ENCODE results near the gene MYO15B. TPM values are rescaled to one million over a fixed set of nuclear protein-coding genes. Genes with fewer than 3 reads are reported as not detected.
A peak's percentile ranks its signal among the peaks of the same experiment; 100 is the strongest.

MYO15B gene
- total and polyA plus RNA-seq, 2 experiments from 2014 or later, result 1.3 to 7.2 TPM

DNA sequence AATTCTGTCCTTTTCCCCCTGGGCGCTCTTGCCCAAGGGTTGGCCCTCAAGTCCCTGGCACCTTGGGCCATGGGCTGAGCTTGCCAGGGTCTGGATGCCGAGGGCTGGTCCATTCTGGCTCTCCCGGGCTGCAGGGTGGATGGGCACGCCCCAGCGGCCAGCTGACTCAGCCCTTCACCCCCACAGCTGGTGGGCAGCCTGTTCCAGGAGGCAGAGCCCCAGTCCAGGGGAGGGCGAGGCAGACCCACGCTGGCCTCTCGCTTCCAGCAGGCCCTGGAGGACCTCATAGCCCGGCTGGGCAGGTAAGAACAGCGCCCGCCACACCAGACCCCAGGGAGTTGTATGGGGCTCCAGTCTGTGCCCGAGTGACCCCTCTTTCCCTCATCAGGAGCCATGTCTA is 15.0 kb downstream of the MYO15B start:
- H4K20me1 ChIP-seq (ENCODE audit: insufficient read depth), result no peaks in the 10 kb centered on the region
- TF ChIP-seq EZH2phosphoT487 (IDR thresholded peaks at IDR 0.05; ENCODE audit: insufficient read depth, low read depth) (no peak), EZH2 (IDR thresholded peaks at IDR 0.05; ENCODE audit: insufficient read depth, poor library complexity, severe bottlenecking) (no peak)
- no peak for DNase-seq

GRCh38 chr17:75603123-75603522 is 15.5 kb downstream of the MYO15B start:
- no peak overlapping the region for H3K4me3 ChIP-seq
- no peaks in the 10 kb centered on the region for H3K27me3 ChIP-seq (replicated peaks; ENCODE audit: insufficient read depth)
- no peaks in the 10 kb centered on the region for H4K20me1 ChIP-seq (ENCODE audit: insufficient read depth)
- H3K4me2 ChIP-seq (ENCODE audit: unreplicated experiment), result no peak overlapping the region
- no peak overlapping the region for H3K9ac ChIP-seq
- H3K4me1 ChIP-seq (ENCODE audit: insufficient read depth), result 0 out of 2 replicates have a peak, but pooled peaks cover 5% of the 10 kb centered on the region
- TF ChIP-seq EZH2 (IDR thresholded peaks at IDR 0.05; ENCODE audit: insufficient read depth, poor library complexity, severe bottlenecking) (no peak), EZH2phosphoT487 (IDR thresholded peaks at IDR 0.05; ENCODE audit: insufficient read depth, low read depth) (no peak)
- H3K79me2 ChIP-seq (ENCODE audit: insufficient read depth), result no peaks in the 10 kb centered on the region
- H3K27ac ChIP-seq, result no peak overlapping the region
- no peaks in the 10 kb centered on the region for H3K9me2 ChIP-seq (ENCODE audit: insufficient read depth)
- 71 to 79% methylated on average over 7 to 9 of the region's 9 CpGs for WGBS, 2 experiments (ENCODE audit: low coverage in 1 of 2, low lambda C conversion rate in 2 of 2, missing lambda C conversion rate in 2 of 2)
- no peaks in the 10 kb centered on the region for H3K9me3 ChIP-seq (ENCODE audit: low read depth)
- H3K36me3 ChIP-seq (ENCODE audit: low read depth), result no peaks in the 10 kb centered on the region
- in situ Hi-C loops (cut with MboI), result no loop called here
- no peak for DNase-seq
- no peaks in the 10 kb centered on the region for H3F3A ChIP-seq (ENCODE audit: insufficient read depth)
- no peak overlapping the region for H2AFZ ChIP-seq

More for the DNA sequence above, 15.0 kb downstream of the MYO15B start:
- H3K4me1 ChIP-seq (ENCODE audit: insufficient read depth), result 0 out of 2 replicates have a peak, but pooled peaks cover 5% of the 10 kb centered on the region
- 90 to 95% methylated on average over 11 to 12 of the region's 12 CpGs for WGBS, 2 experiments (ENCODE audit: low coverage in 1 of 2, low lambda C conversion rate in 2 of 2, missing lambda C conversion rate in 2 of 2)
- no peak overlapping the region for H3K4me3 ChIP-seq
- no peak overlapping the region for H2AFZ ChIP-seq
- H3K4me2 ChIP-seq (ENCODE audit: unreplicated experiment), result no peak overlapping the region
- H3K79me2 ChIP-seq (ENCODE audit: insufficient read depth), result no peaks in the 10 kb centered on the region
- H3K27ac ChIP-seq, result no peak overlapping the region
- no peak overlapping the region for H3K9ac ChIP-seq
- H3K36me3 ChIP-seq (ENCODE audit: low read depth), result no peaks in the 10 kb centered on the region
- in situ Hi-C loops (cut with MboI), result no loop called here
- no peaks in the 10 kb centered on the region for H3K9me2 ChIP-seq (ENCODE audit: insufficient read depth)
- H3F3A ChIP-seq (ENCODE audit: insufficient read depth), result no peaks in the 10 kb centered on the region
- no peaks in the 10 kb centered on the region for H3K9me3 ChIP-seq (ENCODE audit: low read depth)
- no peaks in the 10 kb centered on the region for H3K27me3 ChIP-seq (replicated peaks; ENCODE audit: insufficient read depth)

DNA sequence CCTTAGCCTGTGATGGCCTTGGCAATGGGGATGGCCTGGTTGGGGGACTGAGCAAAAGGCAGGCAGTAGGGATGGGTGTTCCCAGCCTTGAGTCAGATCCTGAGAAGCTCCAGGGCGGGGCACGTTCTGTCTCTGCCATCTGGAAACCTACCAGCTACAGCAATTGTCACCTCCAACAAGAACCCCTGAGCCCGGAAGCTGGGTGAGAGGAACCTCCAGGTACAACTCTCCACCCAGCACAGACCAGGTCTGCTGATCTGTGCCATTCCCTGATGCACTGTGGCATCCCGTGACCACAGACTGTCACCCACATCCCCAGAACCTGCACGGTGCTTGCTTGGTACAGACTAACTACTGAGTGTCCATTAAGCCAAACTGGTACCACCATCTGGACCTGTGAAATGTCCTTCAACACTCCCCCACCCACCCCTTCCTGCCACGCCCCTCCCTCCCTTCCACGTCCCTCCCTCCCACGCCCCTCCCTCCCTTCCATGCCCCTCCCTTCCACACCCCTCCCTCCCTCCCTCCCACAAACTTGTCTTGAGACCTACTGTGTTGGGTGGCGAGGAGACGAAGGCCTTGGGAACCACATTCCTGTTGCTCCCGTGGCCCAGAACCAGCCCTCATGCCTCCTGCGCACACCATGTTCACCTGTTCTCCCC is 16.6 kb downstream of the MYO15B start:
- TF ChIP-seq EZH2 (IDR thresholded peaks at IDR 0.05; ENCODE audit: insufficient read depth, poor library complexity, severe bottlenecking) (no peak), EZH2phosphoT487 (IDR thresholded peaks at IDR 0.05; ENCODE audit: insufficient read depth, low read depth) (no peak)
- Histone ChIP-seq H3K4me1 (ENCODE audit: insufficient read depth) (0 out of 2 replicates have a peak, but pooled peaks cover 5% of the 10 kb centered on the region), H3K4me3 (no peak overlapping the region), H3K9ac (no peak overlapping the region), H3K79me2 (ENCODE audit: insufficient read depth) (no peaks in the 10 kb centered on the region), H2AFZ (no peak overlapping the region), H3K27ac (no peak overlapping the region), H3K4me2 (ENCODE audit: unreplicated experiment) (no peak overlapping the region), H4K20me1 (ENCODE audit: insufficient read depth) (no peaks in the 10 kb centered on the region), H3K9me3 (ENCODE audit: low read depth) (no peaks in the 10 kb centered on the region), H3K27me3 (replicated peaks; ENCODE audit: insufficient read depth) (no peaks in the 10 kb centered on the region), H3F3A (ENCODE audit: insufficient read depth) (no peaks in the 10 kb centered on the region), H3K36me3 (ENCODE audit: low read depth) (no peaks in the 10 kb centered on the region), H3K9me2 (ENCODE audit: insufficient read depth) (no peaks in the 10 kb centered on the region)
- whole genome bisulfite sequencing, 2 experiments (ENCODE audit: low coverage in 1 of 2, low lambda C conversion rate in 2 of 2, missing lambda C conversion rate in 2 of 2), result 38 to 47% methylated on average over 8 to 12 of the region's 12 CpGs
- in situ Hi-C loops (cut with MboI), result no loop called here
- peak; percentile 70 for DNase-seq

- H3K4me2 ChIP-seq (ENCODE audit: unreplicated experiment), result no peak overlapping the region
- in situ Hi-C loops (cut with MboI), result no loop called here
- H3K4me3 ChIP-seq, result no peak overlapping the region
- H2AFZ ChIP-seq, result no peak overlapping the region
- H3K9ac ChIP-seq, result no peak overlapping the region
- no peaks in the 10 kb centered on the region for H3K9me2 ChIP-seq (ENCODE audit: insufficient read depth)
- no peaks in the 10 kb centered on the region for H4K20me1 ChIP-seq (ENCODE audit: insufficient read depth)
- 0 out of 2 replicates have a peak, but pooled peaks cover 5% of the 10 kb centered on the region for H3K4me1 ChIP-seq (ENCODE audit: insufficient read depth)
- no peaks in the 10 kb centered on the region for H3K27me3 ChIP-seq (replicated peaks; ENCODE audit: insufficient read depth)
- 79% methylated on average over 15 to 16 of the region's 16 CpGs for WGBS, 2 experiments (ENCODE audit: low coverage in 1 of 2, low lambda C conversion rate in 2 of 2, missing lambda C conversion rate in 2 of 2)
- H3K9me3 ChIP-seq (ENCODE audit: low read depth), result no peaks in the 10 kb centered on the region
- no peaks in the 10 kb centered on the region for H3F3A ChIP-seq (ENCODE audit: insufficient read depth)
- no peak overlapping the region for H3K27ac ChIP-seq
- no peak for DNase-seq
- no peaks in the 10 kb centered on the region for H3K79me2 ChIP-seq (ENCODE audit: insufficient read depth)
- no peak for TF ChIP-seq EZH2 (IDR thresholded peaks at IDR 0.05; ENCODE audit: insufficient read depth, poor library complexity, severe bottlenecking)
- no peak for TF ChIP-seq EZH2phosphoT487 (IDR thresholded peaks at IDR 0.05; ENCODE audit: insufficient read depth, low read depth)
- no peaks in the 10 kb centered on the region for H3K36me3 ChIP-seq (ENCODE audit: low read depth)
Measured at GRCh38 chr17:75605790-75606189, 18.2 kb downstream of the MYO15B start.
